Stimulated activated CD8-positive, alpha-beta memory T cell treated with anti-CD3 and anti-CD28 coated beads, Interleukin-12 subunit alpha, Interleukin-12 subunit beta, amount 100 ng/mL, for 1 hour (primary cell): Measurements from ENCODE around the gene LKAAEAR1.

ENCODE experiments used
- DNase-seq: peaks from one replicate; pipeline ENCODE4 v3.0.0-alpha.2; 2020; ENCODE audit warnings: low read depth

The LKAAEAR1 gene

GRCh38 chr20:64110411-64111068 is 26.3 kb upstream of the LKAAEAR1 start:
- DNase-seq = no peak

GRCh38 chr20:64109831-64110391 is 25.7 kb upstream of the LKAAEAR1 start:
- no peak for DNase-seq

DNA sequence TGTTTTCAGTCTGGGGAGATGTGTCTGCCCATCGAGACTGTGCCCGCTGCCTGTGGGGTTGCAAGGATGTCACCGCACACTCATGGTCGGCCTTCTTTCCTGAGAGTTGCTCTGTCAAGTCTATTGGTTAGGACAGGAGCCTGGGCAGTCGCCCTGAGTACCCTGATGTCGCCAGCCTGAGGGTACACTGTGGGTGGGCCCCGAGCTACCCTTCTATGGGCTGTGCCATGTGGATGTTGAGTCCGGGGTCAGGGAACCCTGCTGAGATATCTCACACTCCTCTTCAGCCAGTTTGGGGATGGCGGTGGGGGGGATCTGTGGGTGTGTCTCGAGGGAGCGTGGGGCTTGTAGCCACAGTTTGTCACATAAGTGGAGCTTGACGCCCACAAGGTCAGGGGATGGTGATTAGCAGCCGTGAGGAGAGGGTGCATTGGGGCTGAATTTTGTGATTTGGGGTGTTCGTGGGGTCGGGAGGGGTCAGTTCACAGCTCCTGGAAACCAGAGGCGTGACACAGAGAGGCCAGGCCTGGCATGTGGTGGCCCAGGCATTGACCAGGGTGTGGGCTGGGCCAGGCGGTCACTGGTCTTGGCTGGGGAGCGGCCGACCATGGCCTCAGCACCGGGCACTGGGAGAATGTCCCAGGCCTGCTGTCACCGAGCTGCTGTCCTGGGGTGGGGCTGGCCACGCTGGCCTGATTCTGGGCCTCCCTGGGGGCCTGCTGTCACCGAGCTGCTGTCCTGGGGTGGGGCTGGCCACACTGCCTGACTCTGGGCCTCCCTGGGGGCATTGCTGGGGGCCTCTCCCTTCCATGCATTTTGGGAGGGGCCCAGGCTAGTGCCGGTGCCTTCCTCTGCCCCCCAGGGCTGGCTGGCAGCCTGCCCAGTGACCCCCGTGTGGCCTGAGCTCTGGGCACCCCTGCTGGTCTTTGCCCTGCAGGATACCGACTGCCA is 24.8 kb upstream of the LKAAEAR1 start:
- DNase-seq = no peak

DNA sequence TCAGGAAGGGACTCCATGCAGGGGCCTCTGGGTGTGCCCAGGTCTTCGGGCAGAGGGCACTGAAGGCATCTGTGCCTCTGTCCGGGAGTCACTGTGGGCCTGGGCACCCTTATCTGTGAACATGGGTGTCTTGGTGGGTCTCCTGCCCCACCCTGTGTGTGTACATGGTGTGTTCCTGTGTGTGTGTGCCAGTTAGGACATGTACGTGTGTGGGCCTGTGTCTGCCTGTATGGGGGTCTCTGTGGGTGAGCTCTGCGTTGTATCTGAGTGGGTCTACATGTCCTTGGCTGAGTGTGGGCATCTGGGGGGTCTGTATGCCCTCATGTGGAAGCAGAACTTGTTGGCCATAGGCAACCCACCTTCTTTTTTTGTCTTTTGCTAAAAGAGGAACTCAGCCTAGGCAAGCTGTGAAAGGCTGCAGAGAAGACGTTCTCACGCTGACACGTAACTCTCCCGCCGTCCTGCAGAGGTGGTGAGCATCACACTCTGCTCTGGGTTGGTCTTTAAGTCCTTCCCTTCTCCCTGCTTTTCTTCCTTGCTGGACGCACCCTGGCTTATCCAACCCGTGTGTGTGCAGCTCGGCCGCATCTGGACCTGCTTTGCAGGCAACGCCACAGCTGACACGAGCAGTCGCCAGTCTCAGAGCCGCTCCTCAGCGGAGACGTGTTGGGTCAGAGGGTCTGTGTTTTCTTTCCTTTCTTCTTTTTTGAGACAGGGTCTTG is 23.7 kb upstream of the LKAAEAR1 start:
- DNase-seq = no peak

GRCh38 chr20:64106981-64107735 is 23.0 kb upstream of the LKAAEAR1 start, which contains the start of gene NPBWR2:
Gene NPBWR2, minus strand, starts transcription at chr20:64107565. Its CDS starts 734 bp downstream, at chr20:64106831.
- DNase-seq = no peak

DNA sequence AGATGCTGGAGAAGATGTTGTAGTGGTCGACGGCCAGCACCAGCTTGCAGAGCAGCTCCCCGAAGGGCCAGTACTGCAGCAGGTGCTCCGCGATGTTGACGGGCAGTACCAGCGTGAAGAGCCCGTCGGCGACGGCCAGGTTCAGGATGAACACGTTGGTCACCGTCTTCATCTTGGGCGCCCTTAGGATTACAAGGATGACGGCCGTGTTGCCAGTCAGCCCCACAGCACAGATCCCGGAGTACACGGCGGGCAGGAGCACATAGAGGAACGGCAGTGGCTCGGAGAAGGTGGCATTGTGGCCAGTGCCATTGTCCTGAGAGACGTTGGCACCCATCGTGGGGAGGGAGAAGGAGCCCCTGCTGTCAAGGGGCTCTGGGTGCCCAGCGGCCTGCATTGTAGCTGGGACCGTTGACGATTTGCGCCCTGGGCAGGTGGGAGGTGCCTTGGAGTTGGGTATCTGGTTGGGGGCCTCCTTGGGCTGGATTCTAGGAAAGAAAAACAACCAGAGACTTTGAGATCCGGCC is 22.3 kb upstream of the LKAAEAR1 start:
- DNase-seq = no peak

- DNase-seq = no peak
These were observed 21.7 kb upstream of the LKAAEAR1 start for GRCh38 chr20:64105846-64106434.

DNA sequence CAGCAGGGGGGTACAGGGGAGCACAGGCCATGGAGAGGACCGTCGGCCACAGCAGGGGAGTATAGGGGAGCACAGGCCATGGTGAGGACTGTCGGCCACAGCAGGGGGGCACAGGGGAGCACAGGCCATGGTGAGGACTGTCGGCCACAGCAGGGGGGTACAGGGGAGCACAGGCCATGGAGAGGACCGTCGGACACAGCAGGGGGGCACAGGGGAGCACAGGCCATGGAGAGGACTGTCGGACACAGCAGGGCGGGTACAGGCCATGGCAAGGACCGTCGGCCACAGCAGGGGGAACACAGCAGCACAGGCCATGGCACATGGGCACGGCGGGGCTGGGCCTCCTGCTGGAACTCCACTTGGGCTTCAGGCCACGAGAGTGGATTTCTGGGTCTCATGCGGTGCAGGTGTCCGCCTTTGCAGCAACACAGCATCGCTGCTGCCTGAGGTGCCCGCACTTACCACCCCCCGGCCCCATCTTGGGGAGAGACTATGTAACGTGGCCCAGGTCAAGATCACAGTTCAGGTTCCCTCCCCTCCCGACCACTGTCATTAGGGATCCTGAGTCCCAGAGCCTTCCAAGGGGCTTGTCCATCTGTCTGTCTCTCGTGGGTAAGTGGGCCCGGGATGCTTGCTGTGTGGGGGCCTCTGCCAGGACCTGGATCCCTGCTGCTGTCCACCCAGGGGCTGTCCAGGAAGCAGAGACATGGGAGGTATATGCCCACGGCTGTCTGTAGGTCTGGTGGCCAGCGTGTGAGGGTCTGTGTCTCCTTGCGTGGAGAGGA is 20.7 kb upstream of the LKAAEAR1 start:
- no peak for DNase-seq

GRCh38 chr20:64103871-64104666 is 19.9 kb upstream of the LKAAEAR1 start:
- DNase-seq = no peak

- DNase-seq = no peak
These were observed 18.6 kb upstream of the LKAAEAR1 start for GRCh38 chr20:64102647-64103354.

DNA sequence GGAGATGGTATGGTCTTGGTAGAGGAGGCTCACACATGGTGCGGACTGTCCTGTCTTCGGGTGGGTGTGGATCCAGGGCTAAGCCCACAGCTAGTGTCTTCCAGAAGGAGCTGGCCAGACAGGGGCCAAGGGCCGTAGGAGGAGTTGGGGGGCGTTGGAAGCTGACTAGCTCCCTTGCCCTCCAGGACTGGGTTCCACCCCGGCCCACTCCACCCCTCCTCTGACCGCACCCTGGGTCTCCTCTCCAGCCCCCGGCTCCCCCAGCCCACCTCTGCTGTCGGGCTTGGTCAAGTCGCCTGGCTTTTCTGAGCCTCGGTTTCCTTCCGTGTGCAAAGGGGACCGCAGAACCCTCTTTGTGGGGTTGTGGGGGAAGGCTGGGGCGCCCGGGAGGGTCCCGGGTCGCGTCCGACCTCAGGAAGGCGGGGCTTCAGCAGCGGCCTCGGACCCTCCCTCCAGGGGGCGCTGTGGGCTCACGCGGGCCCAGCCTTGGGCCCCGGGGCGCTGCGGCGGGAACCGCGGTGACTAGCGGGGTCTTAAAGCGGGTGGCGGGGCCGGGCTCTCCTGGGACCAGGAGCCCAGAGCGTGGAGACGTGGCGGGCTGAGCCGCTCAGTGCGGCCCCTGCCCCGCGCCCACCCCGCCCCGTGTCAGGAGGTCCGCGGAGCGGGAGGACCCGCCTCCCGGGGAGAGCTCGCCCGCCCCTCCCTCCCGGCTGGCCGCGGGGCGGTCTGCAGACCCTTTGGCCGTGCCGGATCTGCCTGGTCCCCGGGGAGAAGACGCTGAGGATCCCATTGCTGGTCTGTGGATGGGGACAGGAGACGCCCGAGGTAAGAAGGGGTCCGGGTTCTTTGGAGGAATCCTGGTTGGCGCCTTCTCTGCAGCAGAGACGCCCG is 17.8 kb upstream of the LKAAEAR1 start:
- peak; percentile 48 for DNase-seq

DNA sequence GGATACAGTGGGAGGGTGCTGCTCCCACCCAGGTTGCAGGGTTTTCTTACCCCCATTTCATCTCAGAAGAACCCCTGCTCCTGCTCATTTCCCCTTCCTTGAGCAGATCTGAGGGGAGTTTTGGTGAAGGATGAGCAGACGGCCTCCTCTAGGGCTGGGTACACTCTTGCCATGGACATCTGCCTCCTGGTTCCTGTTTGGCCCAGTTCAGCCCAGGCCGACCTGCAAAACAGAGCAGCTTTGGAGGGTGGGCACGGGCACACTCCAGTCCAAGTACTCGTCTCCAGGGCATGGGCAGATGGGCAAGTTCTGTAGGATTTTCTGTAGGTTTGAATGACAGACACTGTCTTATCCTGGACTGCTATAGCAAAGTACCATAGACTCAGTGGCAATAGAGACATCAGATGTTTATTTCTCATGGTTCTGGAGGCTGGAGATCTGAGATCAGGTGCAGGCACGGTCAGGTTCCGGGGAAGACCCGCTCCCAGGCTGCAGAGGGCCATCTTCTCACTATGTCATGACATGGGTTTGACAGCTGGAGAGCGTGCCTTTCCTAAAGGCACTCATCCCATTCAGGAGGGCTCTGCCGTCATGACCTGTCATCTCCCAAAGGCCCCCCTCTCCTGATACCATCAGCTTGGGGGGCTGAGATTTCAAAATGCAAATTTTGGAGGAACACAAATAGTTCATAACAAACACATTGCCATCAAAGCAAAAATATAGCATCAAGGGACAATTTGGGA is 16.9 kb upstream of the LKAAEAR1 start:
- no peak for DNase-seq

DNA sequence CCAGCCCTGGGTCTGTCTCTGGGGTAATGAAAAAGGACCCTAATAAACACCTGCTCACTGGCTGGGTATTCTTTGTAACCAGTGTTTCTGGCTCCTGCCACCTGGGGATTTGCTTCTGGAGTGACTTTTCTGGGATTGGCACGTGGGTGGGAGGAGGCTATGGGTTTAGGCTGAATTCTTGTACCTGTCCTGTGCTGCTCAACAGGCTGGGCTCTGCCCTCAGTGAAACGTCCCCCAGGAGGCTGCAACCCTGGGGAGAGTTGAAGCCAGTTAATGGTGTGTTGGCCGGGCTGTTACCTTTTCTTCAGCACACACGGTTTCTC is 16.3 kb upstream of the LKAAEAR1 start:
- no peak for DNase-seq

DNA sequence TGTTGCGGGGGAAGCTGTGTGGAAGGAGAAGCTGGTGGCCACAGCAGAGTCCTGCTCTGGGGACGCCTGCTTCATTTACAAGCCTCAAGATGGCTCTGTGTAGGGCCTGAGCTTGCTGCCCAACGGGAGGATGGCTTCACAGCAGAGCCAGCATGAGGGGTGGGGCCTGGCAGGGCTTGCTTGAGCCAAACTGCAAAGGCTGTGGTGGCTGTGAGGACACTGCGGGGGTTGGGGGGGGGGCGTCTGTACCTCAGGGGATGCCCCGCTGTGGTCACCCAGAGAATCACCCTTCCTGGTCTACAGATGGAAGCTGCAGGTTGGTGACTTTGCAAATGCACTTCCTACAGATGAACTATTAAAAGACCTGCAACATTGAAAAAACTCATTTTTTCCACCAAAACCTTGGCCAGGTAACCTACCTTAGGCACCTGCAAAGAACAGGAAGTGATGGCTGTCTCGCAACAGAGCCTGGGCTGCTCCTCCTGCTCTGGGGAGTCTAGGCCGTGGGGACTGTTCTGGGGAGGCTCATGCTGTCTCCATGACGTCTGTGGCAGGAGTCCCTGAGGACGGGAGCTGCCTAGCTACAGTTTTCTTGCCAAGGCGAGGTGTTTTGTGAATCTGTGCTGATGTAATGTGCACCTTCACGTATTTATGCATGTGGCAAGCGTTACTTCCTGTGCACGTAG is 15.8 kb upstream of the LKAAEAR1 start:
- no peak for DNase-seq

- DNase-seq = no peak
These were observed 15.0 kb upstream of the LKAAEAR1 start for GRCh38 chr20:64099086-64099786.
